ENCODE results near the gene CENPU.

Gene CENPU

GRCh38 chr4:184774152-184774551 is 40.3 kb upstream of the CENPU start:
- CTCF ChIA-PET, result interaction anchor here (0.6 kb wide), 1 partner anchor 1035 kb away, joined by 3 read pairs; no protein-coding TSS in a partner anchor
- DNase-seq (ENCODE audit: low spot score), result no peak
- TF ChIP-seq CTCF (conservative IDR thresholded peaks at IDR 0.05; ENCODE audit: low read depth), result no peak
- POLR2A ChIA-PET (ENCODE audit: low non-redundant PET), result no interaction called here
- H3K27ac ChIP-seq, result no peak overlapping the region

- CTCF ChIA-PET, result no interaction called here
- DNase-seq (ENCODE audit: low spot score), result no peak
- H3K27ac ChIP-seq, result no peak overlapping the region
- no peak for TF ChIP-seq CTCF (conservative IDR thresholded peaks at IDR 0.05; ENCODE audit: low read depth)
- POLR2A ChIA-PET (ENCODE audit: low non-redundant PET), result no interaction called here
Measured at GRCh38 chr4:184771416-184771815, 37.5 kb upstream of the CENPU start.

GRCh38 chr4:184769141-184769765 is 35.4 kb upstream of the CENPU start:
- H3K27ac ChIP-seq, result no peak overlapping the region
- ChIA-PET CTCF (no interaction called here), POLR2A (ENCODE audit: low non-redundant PET) (no interaction called here)
- no peak for TF ChIP-seq CTCF (conservative IDR thresholded peaks at IDR 0.05; ENCODE audit: low read depth)
- DNase-seq (ENCODE audit: low spot score), result no peak

GRCh38 chr4:184768296-184768695 is 34.4 kb upstream of the CENPU start:
- no peak for DNase-seq (ENCODE audit: low spot score)
- no peak overlapping the region for H3K27ac ChIP-seq
- POLR2A ChIA-PET (ENCODE audit: low non-redundant PET), result no interaction called here
- CTCF ChIA-PET, result no interaction called here
- TF ChIP-seq CTCF (conservative IDR thresholded peaks at IDR 0.05; ENCODE audit: low read depth), result no peak

- POLR2A ChIA-PET (ENCODE audit: low non-redundant PET), result no interaction called here
- H3K27ac ChIP-seq, result no peak overlapping the region
- TF ChIP-seq CTCF (conservative IDR thresholded peaks at IDR 0.05; ENCODE audit: low read depth), result no peak
- CTCF ChIA-PET, result interaction anchor here (1.0 kb wide), 1 partner anchor 20 kb away, joined by 5 read pairs; no protein-coding TSS in a partner anchor
- no peak for DNase-seq (ENCODE audit: low spot score)
Measured at GRCh38 chr4:184766446-184766845, 32.5 kb upstream of the CENPU start.

- no peak overlapping the region for H3K27ac ChIP-seq
- DNase-seq (ENCODE audit: low spot score), result no peak
- POLR2A ChIA-PET (ENCODE audit: low non-redundant PET), result no interaction called here
- TF ChIP-seq CTCF (conservative IDR thresholded peaks at IDR 0.05; ENCODE audit: low read depth), result no peak
- CTCF ChIA-PET, result no interaction called here
Measured at GRCh38 chr4:184765473-184766340, 31.8 kb upstream of the CENPU start.

All from RWPE1 (cell line).